ENCODE results near the gene HSPA5. TPM values are rescaled to one million over a fixed set of nuclear protein-coding genes. Genes with fewer than 3 reads are reported as not detected.
"Not testable (repeated sequence)": the region's sequence is repeated elsewhere in the genome, so short reads cannot be mapped to it uniquely, and the experiment has no call there.

HSPA5 gene
- polyA plus RNA-seq, 1 donor (not counting 4 experiments of a cell fraction or from before 2014, with no cell fraction given) = 274 TPM

DNA sequence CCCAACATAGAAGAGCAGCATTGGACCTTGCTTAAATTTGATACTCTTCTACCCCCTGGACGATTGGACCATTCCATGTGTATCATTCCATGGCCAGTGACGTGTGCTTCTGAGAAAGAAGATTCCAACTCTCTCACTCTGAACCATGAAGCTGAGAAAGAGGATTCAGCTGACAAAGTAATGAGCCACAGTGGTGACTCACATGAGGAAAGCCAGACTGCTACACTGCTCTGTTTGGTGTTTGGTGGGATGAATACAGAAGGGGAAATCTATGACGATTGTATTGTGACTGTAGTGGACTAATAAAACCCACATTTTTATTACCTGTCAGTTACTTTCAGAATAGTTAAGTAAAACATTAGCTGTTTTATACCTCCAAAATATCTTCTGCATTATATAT is 7.5 kb downstream of the HSPA5 start:
- Histone ChIP-seq H3K27ac (ENCODE audit: control insufficient read depth, insufficient read depth, low read length) (no peak overlapping the region), H3K79me2 (ENCODE audit: control insufficient read depth, insufficient read depth, low read length) (peaks cover 29% of the 10 kb centered on the region), H3K4me3 (ENCODE audit: control insufficient read depth in 2 of 3, extremely low read depth in 1 of 3, insufficient read depth in 2 of 3, low read depth in 1 of 3, low read length in 3 of 3) (no peak overlapping the region), H2AFZ (ENCODE audit: control insufficient read depth, low read length) (no peak overlapping the region), H3K27me3 (ENCODE audit: control insufficient read depth, extremely low read depth, insufficient read depth, low read length) (no peaks in the 10 kb centered on the region), H3K4me2 (ENCODE audit: control insufficient read depth, extremely low read depth, insufficient read depth, low read depth, low read length) (no peak overlapping the region), H3K9me3 (ENCODE audit: control insufficient read depth, low read depth, low read length) (no peaks in the 10 kb centered on the region), H3K4me1 (ENCODE audit: control insufficient read depth, extremely low read depth, insufficient read depth, low read length) (peaks cover 21% of the 10 kb centered on the region), H4K20me1 (ENCODE audit: control insufficient read depth, extremely low read depth, insufficient read depth, low read length) (peaks cover 21% of the 10 kb centered on the region), H3K9ac (ENCODE audit: control insufficient read depth, extremely low read depth, insufficient read depth, low read length) (no peak overlapping the region), H3K9me1 (ENCODE audit: control insufficient read depth, extremely low read depth, insufficient read depth, low read length) (no peaks in the 10 kb centered on the region), H3K36me3 (ENCODE audit: control insufficient read depth in 2 of 2, extremely low read depth in 1 of 2, insufficient read depth in 2 of 2, low read length in 2 of 2) (peaks cover 16 to 22% of the 10 kb centered on the region in 2 experiments)
- dilution Hi-C loops (cut with MboI; ENCODE audit: extremely low pct_ligation_motif_present, low sequenced_read_pairs) = no loop called here
- FAIRE-seq = peak; percentile 75
- TF ChIP-seq EZH2 (IDR thresholded peaks at IDR 0.05; ENCODE audit: low read length) = no peak
- DNase-seq (ENCODE audit: low read depth, low spot score) = peak; percentile 60

DNA sequence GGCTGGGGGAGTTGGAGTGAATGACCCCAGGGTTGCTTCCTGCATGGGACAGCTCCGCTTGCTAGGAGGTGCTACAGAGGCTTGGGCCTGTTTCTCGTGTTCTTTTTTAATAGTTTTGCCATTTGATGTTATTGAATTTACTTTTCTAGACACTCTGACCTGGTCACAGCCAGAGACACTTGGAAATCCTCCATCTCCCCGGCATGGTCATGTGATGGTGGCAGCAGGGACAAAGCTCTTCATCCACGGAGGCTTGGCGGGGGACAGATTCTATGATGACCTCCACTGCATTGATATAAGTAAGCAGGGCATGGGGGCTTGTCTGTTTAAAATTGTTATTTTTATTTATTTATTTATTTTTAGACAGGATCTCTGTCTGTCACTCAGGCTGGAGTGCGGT is 13.4 kb downstream of the HSPA5 start:
- H3K36me3 ChIP-seq (ENCODE audit: control insufficient read depth in 2 of 2, extremely low read depth in 1 of 2, insufficient read depth in 2 of 2, low read length in 2 of 2) = peaks cover 6 to 11% of the 10 kb centered on the region in 2 experiments
- no peaks in the 10 kb centered on the region for H3K27me3 ChIP-seq (ENCODE audit: control insufficient read depth, extremely low read depth, insufficient read depth, low read length)
- no peak overlapping the region for H3K4me3 ChIP-seq (ENCODE audit: control insufficient read depth in 2 of 3, extremely low read depth in 1 of 3, insufficient read depth in 2 of 3, low read depth in 1 of 3, low read length in 3 of 3)
- TF ChIP-seq EZH2 (IDR thresholded peaks at IDR 0.05; ENCODE audit: low read length) = no peak
- TF ChIP-seq, protein P1, sequence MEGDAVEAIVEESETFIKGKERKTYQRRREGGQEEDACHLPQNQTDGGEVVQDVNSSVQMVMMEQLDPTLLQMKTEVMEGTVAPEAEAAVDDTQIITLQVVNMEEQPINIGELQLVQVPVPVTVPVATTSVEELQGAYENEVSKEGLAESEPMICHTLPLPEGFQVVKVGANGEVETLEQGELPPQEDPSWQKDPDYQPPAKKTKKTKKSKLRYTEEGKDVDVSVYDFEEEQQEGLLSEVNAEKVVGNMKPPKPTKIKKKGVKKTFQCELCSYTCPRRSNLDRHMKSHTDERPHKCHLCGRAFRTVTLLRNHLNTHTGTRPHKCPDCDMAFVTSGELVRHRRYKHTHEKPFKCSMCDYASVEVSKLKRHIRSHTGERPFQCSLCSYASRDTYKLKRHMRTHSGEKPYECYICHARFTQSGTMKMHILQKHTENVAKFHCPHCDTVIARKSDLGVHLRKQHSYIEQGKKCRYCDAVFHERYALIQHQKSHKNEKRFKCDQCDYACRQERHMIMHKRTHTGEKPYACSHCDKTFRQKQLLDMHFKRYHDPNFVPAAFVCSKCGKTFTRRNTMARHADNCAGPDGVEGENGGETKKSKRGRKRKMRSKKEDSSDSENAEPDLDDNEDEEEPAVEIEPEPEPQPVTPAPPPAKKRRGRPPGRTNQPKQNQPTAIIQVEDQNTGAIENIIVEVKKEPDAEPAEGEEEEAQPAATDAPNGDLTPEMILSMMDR (optimal IDR thresholded peaks at IDR 0.05 in 1 of 3, IDR thresholded peaks at IDR 0.05 in 1 of 3, conservative IDR thresholded peaks at IDR 0.05 in 1 of 3; ENCODE audit: extremely low read depth in 1 of 3, insufficient read depth in 2 of 3, low read length in 3 of 3) = no peak
- no peak overlapping the region for H3K9ac ChIP-seq (ENCODE audit: control insufficient read depth, extremely low read depth, insufficient read depth, low read length)
- no peak overlapping the region for H3K4me2 ChIP-seq (ENCODE audit: control insufficient read depth, extremely low read depth, insufficient read depth, low read depth, low read length)
- H4K20me1 ChIP-seq (ENCODE audit: control insufficient read depth, extremely low read depth, insufficient read depth, low read length) = no peaks in the 10 kb centered on the region
- no peaks in the 10 kb centered on the region for H3K9me3 ChIP-seq (ENCODE audit: control insufficient read depth, low read depth, low read length)
- no peak overlapping the region for H2AFZ ChIP-seq (ENCODE audit: control insufficient read depth, low read length)
- H3K79me2 ChIP-seq (ENCODE audit: control insufficient read depth, insufficient read depth, low read length) = no peaks in the 10 kb centered on the region
- H3K4me1 ChIP-seq (ENCODE audit: control insufficient read depth, extremely low read depth, insufficient read depth, low read length) = no peaks in the 10 kb centered on the region
- DNase-seq (ENCODE audit: low read depth, low spot score) = no peak
- no peak for FAIRE-seq
- H3K27ac ChIP-seq (ENCODE audit: control insufficient read depth, insufficient read depth, low read length) = no peak overlapping the region
- no peaks in the 10 kb centered on the region for H3K9me1 ChIP-seq (ENCODE audit: control insufficient read depth, extremely low read depth, insufficient read depth, low read length)
- dilution Hi-C loops (cut with MboI; ENCODE audit: extremely low pct_ligation_motif_present, low sequenced_read_pairs) = no loop called here

DNA sequence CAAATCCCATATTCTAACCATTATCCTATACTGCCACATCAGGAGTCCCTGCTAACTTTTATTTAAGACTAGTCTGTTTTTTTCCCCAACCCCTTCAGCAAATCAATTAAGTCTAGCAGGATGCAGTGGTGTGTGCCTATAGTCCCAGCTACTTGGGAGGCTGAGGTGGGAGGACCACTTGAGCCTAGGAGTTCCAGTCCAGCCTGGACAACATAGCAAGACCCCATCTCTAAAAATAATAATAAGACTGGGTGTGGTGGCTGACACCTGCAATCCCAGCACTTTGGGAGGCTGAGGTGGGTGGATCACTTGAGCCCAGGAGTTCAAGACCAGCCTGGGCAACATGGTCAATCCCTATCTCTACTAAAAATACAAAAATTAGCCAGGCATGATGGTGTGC is 16.3 kb downstream of the HSPA5 start:
- H4K20me1 ChIP-seq (ENCODE audit: control insufficient read depth, extremely low read depth, insufficient read depth, low read length); H3K4me2 ChIP-seq (ENCODE audit: control insufficient read depth, extremely low read depth, insufficient read depth, low read depth, low read length); H3K4me1 ChIP-seq (ENCODE audit: control insufficient read depth, extremely low read depth, insufficient read depth, low read length); FAIRE-seq; dilution Hi-C loops (cut with MboI; ENCODE audit: extremely low pct_ligation_motif_present, low sequenced_read_pairs); H3K79me2 ChIP-seq (ENCODE audit: control insufficient read depth, insufficient read depth, low read length); H3K4me3 ChIP-seq (ENCODE audit: control insufficient read depth in 2 of 3, extremely low read depth in 1 of 3, insufficient read depth in 2 of 3, low read depth in 1 of 3, low read length in 3 of 3); H3K9me3 ChIP-seq (ENCODE audit: control insufficient read depth, low read depth, low read length); H3K9ac ChIP-seq (ENCODE audit: control insufficient read depth, extremely low read depth, insufficient read depth, low read length); H3K27ac ChIP-seq (ENCODE audit: control insufficient read depth, insufficient read depth, low read length); H2AFZ ChIP-seq (ENCODE audit: control insufficient read depth, low read length); H3K9me1 ChIP-seq (ENCODE audit: control insufficient read depth, extremely low read depth, insufficient read depth, low read length); DNase-seq (ENCODE audit: low read depth, low spot score); H3K27me3 ChIP-seq (ENCODE audit: control insufficient read depth, extremely low read depth, insufficient read depth, low read length): not testable (repeated sequence)
- peaks cover 5 to 22% of the 10 kb centered on the region in 2 experiments for H3K36me3 ChIP-seq (ENCODE audit: control insufficient read depth in 2 of 2, extremely low read depth in 1 of 2, insufficient read depth in 2 of 2, low read length in 2 of 2)
